ENCODE measurements around the gene PPP6R1. TPM values are rescaled to one million over a fixed set of nuclear protein-coding genes. Genes with fewer than 3 reads are reported as not detected.

The PPP6R1 gene
- total and polyA plus RNA-seq, 2 of the 13 experiments (the other 11 are each of a cell fraction or from before 2014, with no cell fraction given), result 25.8 to 54.0 TPM

- H3K9ac ChIP-seq (ENCODE audit: insufficient read depth, low read depth, low read length), result no peak overlapping the region
- peaks cover 53% of the 10 kb centered on the region for H3K4me1 ChIP-seq (ENCODE audit: insufficient read depth, low read length)
- BruUV-seq (replicated peaks), result no TSS peak
- FAIRE-seq (no peak), ATAC-seq (no peak), DNase-seq (ENCODE audit: low spot score) (no peak)
- intact Hi-C loops (cut with micrococcal nuclease; ENCODE audit: unreplicated experiment), result no loop called here
- H3K27me3 ChIP-seq (ENCODE audit: control insufficient read depth in 1 of 2, insufficient read depth in 2 of 2, low read length in 2 of 2), result no peaks in the 10 kb centered on the region
- no peak overlapping the region for H3K4me3 ChIP-seq (replicated peaks in 1 of 3; ENCODE audit: insufficient read depth in 1 of 3, low read depth in 2 of 3, low read length in 3 of 3)
- no peak overlapping the region for H3K4me2 ChIP-seq (ENCODE audit: low read depth, low read length)
- H2AFZ ChIP-seq (ENCODE audit: low read length), result no peak overlapping the region
- peaks cover 5 to 11% of the 10 kb centered on the region in 2 experiments; a peak in 3 of 5 replicates for H3K36me3 ChIP-seq (replicated peaks in 1 of 2; ENCODE audit: control insufficient read depth in 1 of 2, insufficient read depth in 2 of 2, low read length in 2 of 2)
- POLR2A ChIA-PET, result no interaction called here
- peaks cover 4% of the 10 kb centered on the region for H3K79me2 ChIP-seq (ENCODE audit: insufficient read depth, low read length)
- WGBS (ENCODE audit: low lambda C conversion rate), result 96% methylated on average over 7 of the region's 7 CpGs
- H4K20me1 ChIP-seq (ENCODE audit: insufficient read depth, low read length), result no peaks in the 10 kb centered on the region
- H3K9me3 ChIP-seq (ENCODE audit: low read length), result no peaks in the 10 kb centered on the region
- H3K27ac ChIP-seq (ENCODE audit: extremely low read length, insufficient read depth, low read length), result no peak overlapping the region
- in situ Hi-C loops (cut with HindIII; ENCODE audit: extremely low pct_ligation_motif_present, low pct_unique_long_range_greater_than_20kb), result no loop called here
- CTCF ChIA-PET (ENCODE audit: low intra/inter-chr PET ratio, low total read pairs), result no interaction called here
- TF ChIP-seq MIER3 (CRISPR knock-in tag; IDR thresholded peaks at IDR 0.05; ENCODE audit: borderline replicate concordance), result no peak
- no peak for TF ChIP-seq ELF4 (CRISPR knock-in tag; IDR thresholded peaks at IDR 0.05; ENCODE audit: borderline replicate concordance)
- TF ChIP-seq ZNF430 (CRISPR knock-in tag; IDR thresholded peaks at IDR 0.05), result no peak
- TF ChIP-seq ZBTB33 (CRISPR knock-in tag; IDR thresholded peaks at IDR 0.05), result no peak
- TF ChIP-seq ZNF382 (CRISPR knock-in tag; IDR thresholded peaks at IDR 0.05; ENCODE audit: borderline replicate concordance), result no peak
- TF ChIP-seq SMAD3 (CRISPR knock-in tag; IDR thresholded peaks at IDR 0.05), result no peak
- TF ChIP-seq SMARCE1 (IDR thresholded peaks at IDR 0.05; ENCODE audit: borderline replicate concordance), result no peak
- no peak for TF ChIP-seq CREB1 (IDR thresholded peaks at IDR 0.05)
- TF ChIP-seq CREB1 (CRISPR knock-in tag; IDR thresholded peaks at IDR 0.05), result no peak
- no peak for TF ChIP-seq SALL2 (CRISPR knock-in tag; IDR thresholded peaks at IDR 0.05)
- TF ChIP-seq ZNF275 (CRISPR knock-in tag; IDR thresholded peaks at IDR 0.05; ENCODE audit: borderline replicate concordance), result no peak
- TF ChIP-seq PAF1 (CRISPR knock-in tag; IDR thresholded peaks at IDR 0.05), result no peak
- no peak for TF ChIP-seq ZFP90 (CRISPR knock-in tag; IDR thresholded peaks at IDR 0.05; ENCODE audit: borderline replicate concordance)
- TF ChIP-seq, protein P1, sequence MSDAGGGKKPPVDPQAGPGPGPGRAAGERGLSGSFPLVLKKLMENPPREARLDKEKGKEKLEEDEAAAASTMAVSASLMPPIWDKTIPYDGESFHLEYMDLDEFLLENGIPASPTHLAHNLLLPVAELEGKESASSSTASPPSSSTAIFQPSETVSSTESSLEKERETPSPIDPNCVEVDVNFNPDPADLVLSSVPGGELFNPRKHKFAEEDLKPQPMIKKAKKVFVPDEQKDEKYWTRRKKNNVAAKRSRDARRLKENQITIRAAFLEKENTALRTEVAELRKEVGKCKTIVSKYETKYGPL (CRISPR knock-in tag; IDR thresholded peaks at IDR 0.05), result no peak
- TF ChIP-seq, protein P2, sequence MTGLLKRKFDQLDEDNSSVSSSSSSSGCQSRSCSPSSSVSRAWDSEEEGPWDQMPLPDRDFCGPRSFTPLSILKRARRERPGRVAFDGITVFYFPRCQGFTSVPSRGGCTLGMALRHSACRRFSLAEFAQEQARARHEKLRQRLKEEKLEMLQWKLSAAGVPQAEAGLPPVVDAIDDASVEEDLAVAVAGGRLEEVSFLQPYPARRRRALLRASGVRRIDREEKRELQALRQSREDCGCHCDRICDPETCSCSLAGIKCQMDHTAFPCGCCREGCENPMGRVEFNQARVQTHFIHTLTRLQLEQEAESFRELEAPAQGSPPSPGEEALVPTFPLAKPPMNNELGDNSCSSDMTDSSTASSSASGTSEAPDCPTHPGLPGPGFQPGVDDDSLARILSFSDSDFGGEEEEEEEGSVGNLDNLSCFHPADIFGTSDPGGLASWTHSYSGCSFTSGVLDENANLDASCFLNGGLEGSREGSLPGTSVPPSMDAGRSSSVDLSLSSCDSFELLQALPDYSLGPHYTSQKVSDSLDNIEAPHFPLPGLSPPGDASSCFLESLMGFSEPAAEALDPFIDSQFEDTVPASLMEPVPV (CRISPR knock-in tag; IDR thresholded peaks at IDR 0.05), result no peak
- no peak for TF ChIP-seq ZNF614 (CRISPR knock-in tag; IDR thresholded peaks at IDR 0.05; ENCODE audit: borderline replicate concordance)
- TF ChIP-seq ZNF746 (CRISPR knock-in tag; IDR thresholded peaks at IDR 0.05), result no peak
- TF ChIP-seq SSRP1 (CRISPR knock-in tag; IDR thresholded peaks at IDR 0.05), result no peak; the same call in 1 of the 2 replicates
- no peak for TF ChIP-seq NCOA2 (CRISPR knock-in tag; IDR thresholded peaks at IDR 0.05)
- no peak for TF ChIP-seq ONECUT2 (CRISPR knock-in tag; IDR thresholded peaks at IDR 0.05)
- peak; percentile 29; the same call in 1 of the 2 replicates for TF ChIP-seq SPEN (CRISPR knock-in tag; IDR thresholded peaks at IDR 0.05; ENCODE audit: low read depth)
- TF ChIP-seq ZNF557 (CRISPR knock-in tag; IDR thresholded peaks at IDR 0.05), result no peak
- TF ChIP-seq ZNF816 (CRISPR knock-in tag; IDR thresholded peaks at IDR 0.05; ENCODE audit: borderline replicate concordance), result no peak
Observed at GRCh38 chr19:55225415-55225958, 33.3 kb downstream of the PPP6R1 start.
